Neural progenitor cell (in vitro differentiated cells): ENCODE data around the gene CNIH2. TPM values are rescaled to one million over a fixed set of nuclear protein-coding genes. Genes with fewer than 3 reads are reported as not detected.
A peak's percentile ranks its signal among the peaks of the same experiment; 100 is the strongest.

Source experiments
- DNase-seq: peaks from one replicate; pipeline ENCODE4 v3.0.0-alpha.2; 2016; ENCODE audit warnings: low spot score
- H2AFZ ChIP-seq: fragments of 200-600 bp; sonication (generic); replicated peaks from 2 replicates; pipeline ENCODE4 v1.6.1; 2016; ENCODE audit warnings: antibody characterized with exemption
- H3F3A ChIP-seq: fragments of 200-600 bp; sonication (generic); 2 replicates; pipeline ENCODE4 v1.6.1; 2016; ENCODE audit warnings: antibody characterized with exemption, low read depth
- H3K27ac ChIP-seq: fragments of 200-600 bp; sonication (generic); 2 replicates; pipeline ENCODE4 v1.5.1; 2016; ENCODE audit warnings: mild to moderate bottlenecking
- H3K27me3 ChIP-seq: fragments of 200-600 bp; sonication (generic); 2 replicates; pipeline ENCODE4 v1.6.1; 2016; ENCODE audit warnings: mild to moderate bottlenecking, moderate library complexity
- H3K36me3 ChIP-seq: fragments of 200-600 bp; sonication (generic); 2 replicates; pipeline ENCODE4 v1.5.1; 2016
- H3K4me1 ChIP-seq: fragments of 200-600 bp; sonication (generic); 2 replicates; pipeline ENCODE4 v1.6.1; 2016; ENCODE audit warnings: mixed run types
- H3K4me2 ChIP-seq: fragments of 200-600 bp; sonication (generic); 2 replicates; pipeline ENCODE4 v1.6.1; 2016
- H3K4me3 ChIP-seq: fragments of 200-600 bp; sonication (generic); 2 replicates; pipeline ENCODE4 v1.5.1; 2016
- H3K79me2 ChIP-seq: fragments of 200-600 bp; sonication (generic); 2 replicates; pipeline ENCODE4 v1.6.1; 2016; ENCODE audit warnings: low read depth
- H3K9ac ChIP-seq: fragments of 200-600 bp; sonication (generic); 2 replicates; pipeline ENCODE4 v1.6.1; 2016
- H3K9me3 ChIP-seq: fragments of 200-600 bp; sonication (generic); 2 replicates; pipeline ENCODE4 v1.5.1; 2016; ENCODE audit warnings: low read depth
- H4K20me1 ChIP-seq: fragments of 200-600 bp; sonication (generic); 2 replicates; pipeline ENCODE4 v1.6.1; 2016; ENCODE audit warnings: low read depth
- H3K27ac Mint-ChIP-seq: 3 replicates; pipeline ENCODE4 v1.8.0; 2021; ENCODE audit warnings: mixed read lengths
- H3K27me3 Mint-ChIP-seq: 2 replicates; pipeline ENCODE4 v1.8.0; 2022; ENCODE audit warnings: low read depth, mild to moderate bottlenecking, inconsistent platforms, moderate library complexity, mixed read lengths; ENCODE audit not compliant: insufficient read depth
- H3K36me3 Mint-ChIP-seq: 3 replicates; pipeline ENCODE4 v1.8.0; 2021; ENCODE audit warnings: mixed read lengths
- H3K4me1 Mint-ChIP-seq: 3 replicates; pipeline ENCODE4 v1.8.0; 2021; ENCODE audit warnings: mixed read lengths
- H3K4me3 Mint-ChIP-seq: 3 replicates; pipeline ENCODE4 v1.8.0; 2021; ENCODE audit warnings: mild to moderate bottlenecking, moderate library complexity, mixed read lengths
- H3K9me3 Mint-ChIP-seq: 3 replicates; pipeline ENCODE4 v1.8.0; 2020; ENCODE audit warnings: mixed read lengths
- EZH2 ChIP-seq: fragments of 200-600 bp; sonication (generic); IDR thresholded peaks from 2 replicates; pipeline ENCODE4 v1.6.1; 2017; ENCODE audit warnings: antibody characterized with exemption, mild to moderate bottlenecking, moderate library complexity
- EZH2phosphoT487 ChIP-seq: fragments of 200-600 bp; sonication (generic); IDR thresholded peaks from 2 replicates; pipeline ENCODE4 v1.6.1; 2017; ENCODE audit warnings: antibody characterized with exemption
- total RNA-seq: library from RNA; depleted of rRNA; stranded (reverse); fragments of >200 nt; gene quantifications from 2 replicates; pipeline ENCODE4 v1.2.3, GENCODE V29; 2015; ENCODE audit warnings: low replicate concordance
- TF ChIP-seq, protein P1 (sequence below): fragments of 200-600 bp; sonication (generic); IDR thresholded peaks from 2 replicates; pipeline ENCODE4 v1.5.1; 2017; ENCODE audit warnings: antibody characterized with exemption, mild to moderate bottlenecking

The CNIH2 gene
- total RNA-seq, 1 donor from 2014 or later: 5.7 TPM

DNA sequence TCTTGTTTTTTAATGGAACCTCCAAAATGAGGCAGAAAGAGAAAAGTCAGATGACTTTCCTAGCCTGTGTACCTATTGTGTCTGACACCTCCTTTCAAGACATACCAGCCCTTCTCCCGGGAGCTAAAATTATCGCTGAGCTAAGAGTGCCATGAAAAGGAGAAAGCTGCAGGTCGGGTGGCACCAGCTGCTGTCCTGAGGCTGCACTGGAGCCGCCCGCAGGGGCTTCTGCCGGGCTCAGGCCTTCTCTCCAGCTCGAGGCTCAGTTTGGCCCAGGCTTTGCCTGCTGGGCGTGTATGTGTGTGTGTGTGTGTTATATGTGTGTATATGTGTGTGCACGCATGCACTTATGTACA lies 37.2 kb upstream of the CNIH2 start:
- Mint-ChIP-seq H3K27me3 (peaks cover 11% of the 10 kb centered on the region), H3K4me3 (no peak overlapping the region), H3K36me3 (peaks cover 9% of the 10 kb centered on the region), H3K9me3 (no peaks in the 10 kb centered on the region), H3K27ac (peak overlapping the region; percentile 78), H3K4me1 (peaks cover 7% of the 10 kb centered on the region)
- Histone ChIP-seq H3F3A (no peaks in the 10 kb centered on the region), H3K79me2 (no peaks in the 10 kb centered on the region), H3K27ac (no peak overlapping the region), H4K20me1 (no peaks in the 10 kb centered on the region), H3K4me1 (no peaks in the 10 kb centered on the region), H3K9ac (no peak overlapping the region), H3K36me3 (no peaks in the 10 kb centered on the region), H2AFZ (no peak overlapping the region), H3K27me3 (no peaks in the 10 kb centered on the region), H3K4me2 (no peak overlapping the region), H3K9me3 (no peaks in the 10 kb centered on the region), H3K4me3 (no peak overlapping the region)
- TF ChIP-seq, protein P1, sequence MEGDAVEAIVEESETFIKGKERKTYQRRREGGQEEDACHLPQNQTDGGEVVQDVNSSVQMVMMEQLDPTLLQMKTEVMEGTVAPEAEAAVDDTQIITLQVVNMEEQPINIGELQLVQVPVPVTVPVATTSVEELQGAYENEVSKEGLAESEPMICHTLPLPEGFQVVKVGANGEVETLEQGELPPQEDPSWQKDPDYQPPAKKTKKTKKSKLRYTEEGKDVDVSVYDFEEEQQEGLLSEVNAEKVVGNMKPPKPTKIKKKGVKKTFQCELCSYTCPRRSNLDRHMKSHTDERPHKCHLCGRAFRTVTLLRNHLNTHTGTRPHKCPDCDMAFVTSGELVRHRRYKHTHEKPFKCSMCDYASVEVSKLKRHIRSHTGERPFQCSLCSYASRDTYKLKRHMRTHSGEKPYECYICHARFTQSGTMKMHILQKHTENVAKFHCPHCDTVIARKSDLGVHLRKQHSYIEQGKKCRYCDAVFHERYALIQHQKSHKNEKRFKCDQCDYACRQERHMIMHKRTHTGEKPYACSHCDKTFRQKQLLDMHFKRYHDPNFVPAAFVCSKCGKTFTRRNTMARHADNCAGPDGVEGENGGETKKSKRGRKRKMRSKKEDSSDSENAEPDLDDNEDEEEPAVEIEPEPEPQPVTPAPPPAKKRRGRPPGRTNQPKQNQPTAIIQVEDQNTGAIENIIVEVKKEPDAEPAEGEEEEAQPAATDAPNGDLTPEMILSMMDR: no peak
- TF ChIP-seq EZH2 (no peak), EZH2phosphoT487 (no peak)
- no peak for DNase-seq

DNA sequence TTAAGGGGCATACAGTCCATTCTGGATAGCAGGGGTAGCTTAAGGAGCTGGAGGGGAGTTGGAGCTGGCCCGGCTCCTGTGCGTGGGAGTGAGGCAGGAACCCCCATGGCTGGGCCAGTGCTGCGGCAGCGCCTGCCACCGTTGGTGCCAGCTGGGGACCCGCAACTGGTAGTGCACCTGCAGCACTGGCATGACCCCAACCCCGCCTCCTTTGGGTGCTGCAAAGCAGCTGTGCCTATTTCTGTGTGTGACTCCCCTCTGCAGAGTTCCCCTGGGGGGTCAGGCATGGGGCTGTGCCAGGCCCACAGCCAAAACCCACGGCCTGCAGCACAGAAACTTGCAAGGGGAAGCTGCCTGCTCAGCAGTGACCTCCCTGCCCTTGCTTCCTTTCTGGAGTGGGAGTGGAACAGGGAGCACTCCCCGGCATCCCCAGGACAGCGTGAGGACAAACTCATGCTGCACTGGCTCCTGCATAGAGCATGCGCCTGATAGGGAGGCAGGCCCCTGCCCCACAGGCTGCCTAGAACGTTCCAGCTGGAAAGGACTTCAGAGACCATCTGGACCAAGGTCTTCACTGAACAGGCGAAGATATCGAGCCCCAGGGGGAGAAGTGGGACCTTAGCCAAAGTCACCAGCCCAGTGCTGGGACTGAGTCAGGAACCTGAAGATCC lies 35.7 kb upstream of the CNIH2 start:
- H3K27me3 Mint-ChIP-seq: peaks cover 14% of the 10 kb centered on the region
- no peaks in the 10 kb centered on the region for H3F3A ChIP-seq
- H3K79me2 ChIP-seq: no peaks in the 10 kb centered on the region

DNA sequence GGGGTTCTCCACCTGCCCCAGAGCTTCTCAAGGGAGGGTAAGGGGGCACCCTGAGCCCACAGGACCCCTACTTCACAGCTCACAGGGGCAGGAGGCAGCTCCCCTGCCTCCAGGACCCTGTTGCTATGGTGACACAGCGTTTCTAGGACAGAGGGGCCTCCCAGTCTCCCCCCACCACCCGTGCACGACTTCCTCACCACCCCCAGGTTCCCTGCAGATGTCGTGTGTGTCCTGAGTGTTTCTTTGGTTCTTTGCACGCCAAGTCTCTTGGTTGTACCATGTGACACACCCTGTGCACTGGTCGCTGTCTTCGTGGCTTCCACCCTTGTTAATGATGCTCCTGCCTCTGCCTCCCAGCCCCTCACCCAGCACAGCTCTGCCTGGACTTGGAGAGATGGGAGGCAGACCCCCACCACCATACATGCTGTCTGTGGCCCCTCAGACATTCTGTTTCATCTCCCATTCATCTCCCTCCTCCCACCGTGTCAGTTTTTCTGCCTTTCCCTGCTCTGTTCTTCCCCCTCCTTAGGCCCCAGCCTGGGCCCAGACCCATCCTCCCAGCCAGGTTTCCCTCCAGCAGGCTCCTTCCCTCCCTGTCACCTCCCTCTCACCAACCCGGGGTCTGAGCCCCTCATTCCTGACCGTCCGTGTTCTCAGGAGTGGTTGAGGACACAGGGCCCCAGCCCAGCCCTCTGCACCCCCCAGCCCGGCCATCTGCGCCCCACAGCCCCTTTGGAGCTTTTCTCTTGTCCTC lies 34.0 kb upstream of the CNIH2 start:
- TF ChIP-seq EZH2phosphoT487: no peak
- no peak for TF ChIP-seq EZH2
- TF ChIP-seq, protein P1: no peak
- H2AFZ ChIP-seq: no peak overlapping the region
- H3K9ac ChIP-seq: no peak overlapping the region
- peaks cover 9% of the 10 kb centered on the region for H3K36me3 Mint-ChIP-seq
- peak overlapping the region; percentile 87 for H3K27ac Mint-ChIP-seq
- H3K36me3 ChIP-seq: no peaks in the 10 kb centered on the region
- H3K4me3 Mint-ChIP-seq: no peak overlapping the region
- H3K9me3 ChIP-seq: no peaks in the 10 kb centered on the region
- no peak overlapping the region for H3K4me2 ChIP-seq
- H3K27me3 Mint-ChIP-seq: peaks cover 12% of the 10 kb centered on the region
- H3K79me2 ChIP-seq: no peaks in the 10 kb centered on the region
- no peak overlapping the region for H3K4me3 ChIP-seq
- H3K9me3 Mint-ChIP-seq: no peaks in the 10 kb centered on the region
- no peaks in the 10 kb centered on the region for H3K4me1 ChIP-seq
- no peak for DNase-seq
- H3K27me3 ChIP-seq: no peaks in the 10 kb centered on the region
- no peak overlapping the region for H3K27ac ChIP-seq
- H4K20me1 ChIP-seq: no peaks in the 10 kb centered on the region
- peaks cover 7% of the 10 kb centered on the region for H3K4me1 Mint-ChIP-seq
- H3F3A ChIP-seq: no peaks in the 10 kb centered on the region

More for the DNA sequence above, 35.7 kb upstream of the CNIH2 start:
- DNase-seq: no peak
- no peak overlapping the region for H3K4me3 Mint-ChIP-seq
- Histone ChIP-seq H3K36me3 (no peaks in the 10 kb centered on the region), H3K27ac (no peak overlapping the region), H2AFZ (no peak overlapping the region), H3K9ac (no peak overlapping the region), H3K4me1 (no peaks in the 10 kb centered on the region), H3K9me3 (no peaks in the 10 kb centered on the region), H4K20me1 (no peaks in the 10 kb centered on the region), H3K27me3 (no peaks in the 10 kb centered on the region), H3K4me3 (no peak overlapping the region), H3K4me2 (no peak overlapping the region)
- H3K27ac Mint-ChIP-seq: no peak overlapping the region
- H3K36me3 Mint-ChIP-seq: peaks cover 9% of the 10 kb centered on the region
- H3K4me1 Mint-ChIP-seq: peaks cover 7% of the 10 kb centered on the region
- no peak for TF ChIP-seq EZH2phosphoT487
- TF ChIP-seq EZH2: no peak
- TF ChIP-seq, protein P1: no peak
- H3K9me3 Mint-ChIP-seq: no peaks in the 10 kb centered on the region
